ENCODE results near the gene TRIM44. TPM values are rescaled to one million over a fixed set of nuclear protein-coding genes. Genes with fewer than 3 reads are reported as not detected.
"Not testable (repeated sequence)": the region's sequence is repeated elsewhere in the genome, so short reads cannot be mapped to it uniquely, and the experiment has no call there.

The TRIM44 gene
- total RNA-seq, 1 experiment from 2014 or later, result 81.4 TPM

- H3K36me3 Mint-ChIP-seq (ENCODE audit: insufficient read depth, unreplicated experiment), result peaks cover 26% of the 10 kb centered on the region
- H3K9me3 Mint-ChIP-seq (ENCODE audit: unreplicated experiment), result no peaks in the 10 kb centered on the region
- POLR2A ChIA-PET, result no interaction called here
- Histone ChIP-seq H3K4me3 (ENCODE audit: low read depth, low read length) (no peak overlapping the region), H3K9me3 (no peaks in the 10 kb centered on the region), H3K27me3 (replicated peaks; ENCODE audit: control insufficient read depth, insufficient read depth, low read length) (no peaks in the 10 kb centered on the region), H3K36me3 (ENCODE audit: control insufficient read depth, insufficient read depth, low read length) (no peaks in the 10 kb centered on the region), H3K4me1 (peaks cover 21% of the 10 kb centered on the region)
- DNase-seq, result no peak
- no peak overlapping the region for H3K27ac Mint-ChIP-seq (ENCODE audit: unreplicated experiment)
- intact Hi-C loops (cut with micrococcal nuclease; ENCODE audit: unreplicated experiment), result no loop called here
- H3K4me1 Mint-ChIP-seq (ENCODE audit: low read depth, unreplicated experiment), result no peaks in the 10 kb centered on the region
- no peaks in the 10 kb centered on the region for H3K27me3 Mint-ChIP-seq (ENCODE audit: insufficient read depth, unreplicated experiment)
- BruUV-seq (replicated peaks), result no TSS peak
- H3K4me3 Mint-ChIP-seq (ENCODE audit: unreplicated experiment), result no peak overlapping the region
- CTCF ChIA-PET, result no interaction called here
- TF ChIP-seq CTCF (IDR thresholded peaks at IDR 0.05; ENCODE audit: insufficient read depth in 1 of 2, low read depth in 1 of 2, low read length in 1 of 2, severe bottlenecking in 1 of 2, unreplicated experiment in 1 of 2), result no peak
Measured at GRCh38 chr11:35750981-35751663, 88.5 kb downstream of the TRIM44 start.

GRCh38 chr11:35751664-35752061 lies 89.1 kb downstream of the TRIM44 start:
- no peak for DNase-seq
- intact Hi-C loops (cut with micrococcal nuclease; ENCODE audit: unreplicated experiment), result no loop called here
- Histone ChIP-seq H3K4me1 (peaks cover 21% of the 10 kb centered on the region), H3K4me3 (ENCODE audit: low read depth, low read length) (no peak overlapping the region), H3K36me3 (ENCODE audit: control insufficient read depth, insufficient read depth, low read length) (no peaks in the 10 kb centered on the region), H3K9me3 (no peaks in the 10 kb centered on the region), H3K27me3 (replicated peaks; ENCODE audit: control insufficient read depth, insufficient read depth, low read length) (no peaks in the 10 kb centered on the region)
- Mint-ChIP-seq H3K36me3 (ENCODE audit: insufficient read depth, unreplicated experiment) (peaks cover 20% of the 10 kb centered on the region), H3K4me1 (ENCODE audit: low read depth, unreplicated experiment) (no peaks in the 10 kb centered on the region), H3K27ac (ENCODE audit: unreplicated experiment) (peak overlapping the region; percentile 0), H3K4me3 (ENCODE audit: unreplicated experiment) (no peak overlapping the region), H3K9me3 (ENCODE audit: unreplicated experiment) (no peaks in the 10 kb centered on the region), H3K27me3 (ENCODE audit: insufficient read depth, unreplicated experiment) (no peaks in the 10 kb centered on the region)
- TF ChIP-seq CTCF (IDR thresholded peaks at IDR 0.05; ENCODE audit: insufficient read depth in 1 of 2, low read depth in 1 of 2, low read length in 1 of 2, severe bottlenecking in 1 of 2, unreplicated experiment in 1 of 2), result no peak
- BruUV-seq (replicated peaks), result no TSS peak
- ChIA-PET POLR2A (no interaction called here), CTCF (no interaction called here)

- H3K4me1 ChIP-seq, result peaks cover 21% of the 10 kb centered on the region
- POLR2A ChIA-PET, result no interaction called here
- no peak overlapping the region for H3K4me3 Mint-ChIP-seq (ENCODE audit: unreplicated experiment)
- H3K27ac Mint-ChIP-seq (ENCODE audit: unreplicated experiment), result peak overlapping the region; percentile 0
- CTCF ChIA-PET, result no interaction called here
- no peaks in the 10 kb centered on the region for H3K9me3 ChIP-seq
- no peaks in the 10 kb centered on the region for H3K4me1 Mint-ChIP-seq (ENCODE audit: low read depth, unreplicated experiment)
- H3K36me3 ChIP-seq (ENCODE audit: control insufficient read depth, insufficient read depth, low read length), result no peaks in the 10 kb centered on the region
- no peaks in the 10 kb centered on the region for H3K27me3 ChIP-seq (replicated peaks; ENCODE audit: control insufficient read depth, insufficient read depth, low read length)
- H3K27me3 Mint-ChIP-seq (ENCODE audit: insufficient read depth, unreplicated experiment), result no peaks in the 10 kb centered on the region
- intact Hi-C loops (cut with micrococcal nuclease; ENCODE audit: unreplicated experiment), result no loop called here
- H3K4me3 ChIP-seq (ENCODE audit: low read depth, low read length), result no peak overlapping the region
- BruUV-seq (replicated peaks), result no TSS peak
- peaks cover 18% of the 10 kb centered on the region for H3K36me3 Mint-ChIP-seq (ENCODE audit: insufficient read depth, unreplicated experiment)
- DNase-seq, result no peak
- H3K9me3 Mint-ChIP-seq (ENCODE audit: unreplicated experiment), result peaks cover 2% of the 10 kb centered on the region
- no peak for TF ChIP-seq CTCF (IDR thresholded peaks at IDR 0.05; ENCODE audit: insufficient read depth in 1 of 2, low read depth in 1 of 2, low read length in 1 of 2, severe bottlenecking in 1 of 2, unreplicated experiment in 1 of 2)
Measured at GRCh38 chr11:35752115-35752514, 89.5 kb downstream of the TRIM44 start.

DNA sequence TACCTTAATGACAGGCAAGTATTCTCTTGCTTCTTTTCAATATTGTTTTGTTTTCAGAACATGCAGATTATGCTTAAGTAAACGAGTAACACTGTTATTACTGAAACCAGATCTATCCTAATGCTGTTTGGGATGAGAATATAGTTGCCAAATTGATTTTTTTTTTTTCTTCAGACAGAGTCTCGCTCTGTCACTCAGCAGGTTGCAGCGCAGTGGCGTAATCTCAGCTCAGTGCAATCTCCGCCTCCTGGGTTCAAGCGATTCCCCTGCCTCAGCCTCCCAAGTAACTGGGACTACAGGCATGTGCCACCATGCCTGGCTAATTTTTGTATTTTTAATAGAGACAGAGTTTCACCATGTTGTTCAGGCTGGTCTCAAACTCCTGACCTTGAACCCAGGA lies 91.0 kb downstream of the TRIM44 start:
- peaks cover 18% of the 10 kb centered on the region for H3K36me3 Mint-ChIP-seq (ENCODE audit: insufficient read depth, unreplicated experiment)
- DNase-seq; H3K4me3 ChIP-seq (ENCODE audit: low read depth, low read length); BruUV-seq (replicated peaks); H3K9me3 Mint-ChIP-seq (ENCODE audit: unreplicated experiment); H3K27me3 Mint-ChIP-seq (ENCODE audit: insufficient read depth, unreplicated experiment); H3K36me3 ChIP-seq (ENCODE audit: control insufficient read depth, insufficient read depth, low read length); H3K4me1 Mint-ChIP-seq (ENCODE audit: low read depth, unreplicated experiment); H3K9me3 ChIP-seq; POLR2A ChIA-PET; H3K4me3 Mint-ChIP-seq (ENCODE audit: unreplicated experiment); intact Hi-C loops (cut with micrococcal nuclease; ENCODE audit: unreplicated experiment); H3K27ac Mint-ChIP-seq (ENCODE audit: unreplicated experiment); H3K27me3 ChIP-seq (replicated peaks; ENCODE audit: control insufficient read depth, insufficient read depth, low read length); CTCF ChIA-PET: not testable (repeated sequence)
- H3K4me1 ChIP-seq, result peaks cover 21% of the 10 kb centered on the region

- H3K27ac Mint-ChIP-seq (ENCODE audit: unreplicated experiment), result not testable (repeated sequence)
Measured at GRCh38 chr11:35759951-35760350, 97.4 kb downstream of the TRIM44 start.

More at GRCh38 chr11:35759951-35760350, 97.4 kb downstream of the TRIM44 start:
- H3K4me3 ChIP-seq (ENCODE audit: low read depth, low read length); H3K36me3 ChIP-seq (ENCODE audit: control insufficient read depth, insufficient read depth, low read length); BruUV-seq (replicated peaks); H3K27me3 Mint-ChIP-seq (ENCODE audit: insufficient read depth, unreplicated experiment); H3K9me3 ChIP-seq; H3K4me3 Mint-ChIP-seq (ENCODE audit: unreplicated experiment); H3K27me3 ChIP-seq (replicated peaks; ENCODE audit: control insufficient read depth, insufficient read depth, low read length); POLR2A ChIA-PET; intact Hi-C loops (cut with micrococcal nuclease; ENCODE audit: unreplicated experiment); CTCF ChIA-PET; DNase-seq: not testable (repeated sequence)
- peaks cover 10% of the 10 kb centered on the region for H3K36me3 Mint-ChIP-seq (ENCODE audit: insufficient read depth, unreplicated experiment)
- H3K9me3 Mint-ChIP-seq (ENCODE audit: unreplicated experiment), result peaks cover 28% of the 10 kb centered on the region
- H3K4me1 ChIP-seq, result peaks cover 30% of the 10 kb centered on the region; the same call in 1 of the 2 replicates
- H3K4me1 Mint-ChIP-seq (ENCODE audit: low read depth, unreplicated experiment), result peaks cover 24% of the 10 kb centered on the region

Data from Caco-2 (cell line).